HG02840 (cell line): ENCODE data around the gene NSUN3.

Source experiments
- ATAC-seq: cut with Tn5 transposase; IDR thresholded peaks from one replicate; pipeline ENCODE4 v1.9.1; 2021; ENCODE audit warnings: mild to moderate bottlenecking, moderate library complexity, moderate number of reproducible peaks; ENCODE audit not compliant: unreplicated experiment, low FRiP score

Gene NSUN3

DNA sequence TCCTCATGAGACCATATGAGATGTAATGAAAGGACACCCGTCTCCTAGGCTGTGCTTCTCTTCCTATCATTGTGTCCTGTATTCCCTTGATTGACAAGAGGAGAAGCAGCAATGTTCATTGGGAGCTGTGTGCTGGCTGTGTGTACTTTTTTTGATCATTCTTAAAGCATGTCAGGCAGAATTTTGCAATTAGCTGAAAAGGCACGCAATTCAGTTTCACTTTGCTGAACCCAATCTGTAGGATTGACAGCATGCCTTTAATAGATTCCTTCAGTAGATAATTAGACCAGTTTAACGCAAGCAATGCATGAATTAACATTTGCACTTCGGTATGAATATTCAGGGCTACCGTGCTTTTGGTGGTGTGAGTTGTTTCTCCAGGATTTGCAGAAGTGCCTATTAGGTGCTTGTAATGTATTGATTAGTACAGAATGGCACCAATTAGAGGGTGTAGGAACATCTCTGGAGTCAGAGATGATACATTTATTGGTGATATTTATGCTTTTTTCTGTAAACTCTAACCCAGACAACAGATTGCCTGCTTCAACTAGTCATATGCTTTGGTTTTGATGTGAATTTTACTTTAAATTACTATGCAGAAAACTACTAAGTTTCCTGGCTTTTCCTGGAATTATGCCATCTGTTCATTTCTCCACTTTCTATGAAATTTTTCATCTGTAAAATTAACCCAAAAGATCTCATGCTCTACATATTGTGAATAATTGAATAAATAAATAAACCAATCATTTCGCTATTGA is 114.3 kb downstream of the NSUN3 start:
- ATAC-seq = no peak
